MG63 (cell line): Measurements from ENCODE around the gene UTP20. TPM values are rescaled to one million over a fixed set of nuclear protein-coding genes. Genes with fewer than 3 reads are reported as not detected.

Experiments used
- DNase-seq: peaks from one replicate; pipeline ENCODE4 v3.0.0-alpha.2; 2020
- H3K27me3 ChIP-seq: fragments of 250-450 bp; sonication (Bioruptor Pico); 2 replicates; pipeline ENCODE4 v1.5.1; 2020; ENCODE audit warnings: mild to moderate bottlenecking, moderate library complexity
- H3K36me3 ChIP-seq: fragments of 250-450 bp; sonication (Bioruptor Pico); 2 replicates; pipeline ENCODE4 v1.5.1; 2020; ENCODE audit warnings: mild to moderate bottlenecking, moderate library complexity
- H3K4me3 ChIP-seq: fragments of 250-450 bp; sonication (Bioruptor Pico); 2 replicates; pipeline ENCODE4 v1.5.1; 2020; ENCODE audit warnings: mild to moderate bottlenecking, moderate library complexity
- H3K9me3 ChIP-seq: fragments of 250-450 bp; sonication (Bioruptor Pico); 2 replicates; pipeline ENCODE4 v1.5.1; 2020; ENCODE audit warnings: mild to moderate bottlenecking, moderate library complexity
- total RNA-seq: library from RNA; depleted of rRNA; stranded (reverse); fragments of >200 nt; shearing (Covaris generic); gene quantifications from 2 replicates; pipeline ENCODE4 v1.2.3, GENCODE V29; 2014; ENCODE audit warnings: low replicate concordance

The UTP20 gene
- total RNA-seq, 1 experiment from 2014 or later = 11.2 TPM

DNA sequence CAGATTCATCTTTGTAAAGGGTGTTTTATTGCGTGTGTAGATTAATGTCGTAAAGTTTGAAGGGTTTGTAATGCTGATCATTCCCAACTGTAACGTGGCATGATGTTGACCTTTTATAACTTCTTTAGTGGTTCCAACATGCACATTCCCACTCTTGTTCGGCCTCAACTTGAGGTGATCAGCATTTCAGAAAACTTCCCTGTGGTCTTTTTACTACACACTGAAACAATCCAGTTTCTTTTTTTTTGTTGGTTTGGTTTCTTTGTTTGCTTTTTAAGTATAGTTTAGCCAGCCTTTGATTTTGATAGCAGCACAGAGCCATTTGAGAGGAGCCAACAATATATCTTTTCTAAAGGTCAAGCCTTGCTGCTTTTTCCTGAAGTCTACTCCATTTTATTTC is 22.8 kb downstream of the UTP20 start:
- Histone ChIP-seq H3K4me3 (no peak overlapping the region), H3K36me3 (peaks cover 46% of the 10 kb centered on the region), H3K9me3 (no peaks in the 10 kb centered on the region), H3K27me3 (no peaks in the 10 kb centered on the region)
- no peak for DNase-seq

GRCh38 chr12:101305226-101305779 is 25.4 kb downstream of the UTP20 start:
- H3K4me3 ChIP-seq = no peak overlapping the region
- no peaks in the 10 kb centered on the region for H3K27me3 ChIP-seq
- no peaks in the 10 kb centered on the region for H3K9me3 ChIP-seq
- peaks cover 48% of the 10 kb centered on the region for H3K36me3 ChIP-seq
- no peak for DNase-seq

- Histone ChIP-seq H3K27me3 (no peaks in the 10 kb centered on the region), H3K9me3 (no peaks in the 10 kb centered on the region), H3K36me3 (peaks cover 47% of the 10 kb centered on the region), H3K4me3 (no peak overlapping the region)
- no peak for DNase-seq
Measured at GRCh38 chr12:101305794-101306193, 25.9 kb downstream of the UTP20 start.

GRCh38 chr12:101322480-101322879 is 42.6 kb downstream of the UTP20 start:
- H3K36me3 ChIP-seq = peaks cover 44% of the 10 kb centered on the region
- no peaks in the 10 kb centered on the region for H3K27me3 ChIP-seq
- H3K9me3 ChIP-seq = no peaks in the 10 kb centered on the region
- DNase-seq = no peak
- H3K4me3 ChIP-seq = no peak overlapping the region

GRCh38 chr12:101323255-101323654 is 43.4 kb downstream of the UTP20 start:
- no peak overlapping the region for H3K4me3 ChIP-seq
- no peaks in the 10 kb centered on the region for H3K9me3 ChIP-seq
- peaks cover 39% of the 10 kb centered on the region for H3K36me3 ChIP-seq
- no peaks in the 10 kb centered on the region for H3K27me3 ChIP-seq
- no peak for DNase-seq

DNA sequence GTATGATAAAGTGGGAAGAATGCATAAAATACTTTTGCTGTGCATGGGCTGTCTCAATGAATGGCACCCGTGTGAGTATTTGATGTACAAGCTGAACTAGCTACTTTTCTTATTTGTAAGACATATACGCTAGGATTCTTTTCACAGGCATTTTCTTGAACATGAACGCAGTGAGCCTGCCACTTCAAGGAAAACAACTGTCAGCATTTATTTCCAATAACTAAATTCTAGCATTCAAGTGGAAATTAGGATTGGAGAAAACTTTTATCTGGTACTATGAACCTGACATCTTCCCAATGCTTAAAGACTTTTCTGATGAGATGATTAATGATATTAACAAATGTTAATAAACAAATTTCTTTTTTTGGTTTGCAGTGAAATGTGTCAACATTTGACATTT is 45.7 kb downstream of the UTP20 start:
- Histone ChIP-seq H3K27me3 (no peaks in the 10 kb centered on the region), H3K9me3 (no peaks in the 10 kb centered on the region), H3K4me3 (no peak overlapping the region), H3K36me3 (peaks cover 38% of the 10 kb centered on the region)
- DNase-seq = no peak

DNA sequence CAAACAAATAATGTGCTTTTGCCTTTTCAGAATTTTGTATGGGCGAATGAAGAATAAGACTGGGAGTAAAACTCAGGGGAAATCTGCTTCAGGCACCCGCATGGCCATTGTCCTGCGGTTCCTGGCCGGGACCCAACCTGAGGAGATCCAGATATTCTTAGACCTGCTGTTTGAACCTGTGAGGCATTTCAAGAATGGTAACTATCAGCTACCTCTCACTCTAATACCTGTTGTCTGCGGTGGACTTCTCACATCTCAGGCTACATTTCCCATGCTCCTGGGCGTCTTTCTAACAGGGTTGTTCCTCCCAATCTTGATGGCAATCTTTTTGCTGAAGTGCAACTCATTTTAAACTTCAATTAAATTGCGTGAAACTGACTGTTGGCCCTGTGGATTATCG is 47.1 kb downstream of the UTP20 start:
- Histone ChIP-seq H3K36me3 (peaks cover 31% of the 10 kb centered on the region), H3K9me3 (no peaks in the 10 kb centered on the region), H3K4me3 (no peak overlapping the region), H3K27me3 (no peaks in the 10 kb centered on the region)
- DNase-seq = no peak

DNA sequence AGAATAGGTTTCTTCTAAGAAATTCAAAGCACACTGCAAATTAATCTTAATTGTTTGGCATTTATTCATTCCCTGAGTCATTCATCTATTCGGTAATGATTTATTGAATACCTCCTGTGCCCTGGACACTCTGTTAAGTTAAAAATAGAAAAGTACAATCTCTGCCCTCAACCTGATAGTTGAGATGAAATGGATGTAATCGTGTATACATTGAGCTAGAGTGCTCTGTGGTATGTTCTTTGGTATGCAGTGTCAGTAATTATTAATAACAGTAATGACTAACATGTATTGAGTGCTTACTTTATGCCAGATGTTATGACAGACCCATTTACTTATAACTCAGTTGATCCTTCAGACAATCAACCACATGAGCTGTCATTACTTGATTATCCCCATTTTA is 47.6 kb downstream of the UTP20 start:
- H3K36me3 ChIP-seq = peaks cover 31% of the 10 kb centered on the region
- no peaks in the 10 kb centered on the region for H3K9me3 ChIP-seq
- no peaks in the 10 kb centered on the region for H3K27me3 ChIP-seq
- no peak for DNase-seq
- no peak overlapping the region for H3K4me3 ChIP-seq

DNA sequence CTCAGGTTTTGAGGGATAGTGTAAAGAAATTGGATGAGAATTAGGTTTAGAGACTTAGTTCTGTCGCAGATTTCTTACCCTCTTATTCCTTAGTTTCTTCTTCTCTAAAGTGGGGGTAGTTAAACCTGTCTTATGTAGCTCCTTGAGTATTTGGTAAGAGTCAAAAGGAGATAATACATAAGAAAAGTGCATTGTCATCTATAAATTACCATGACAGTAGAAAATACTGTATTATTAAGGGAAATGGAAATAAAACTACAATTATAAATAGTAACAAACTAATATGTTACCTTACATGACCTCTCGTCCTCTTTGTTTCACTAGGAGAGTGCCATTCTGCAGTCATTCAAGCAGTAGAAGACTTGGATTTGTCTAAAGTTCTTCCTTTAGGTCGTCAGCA is 49.0 kb downstream of the UTP20 start:
- Histone ChIP-seq H3K36me3 (peaks cover 31% of the 10 kb centered on the region), H3K4me3 (no peak overlapping the region), H3K9me3 (no peaks in the 10 kb centered on the region), H3K27me3 (no peaks in the 10 kb centered on the region)
- no peak for DNase-seq

- H3K9me3 ChIP-seq = no peaks in the 10 kb centered on the region
- DNase-seq = no peak
- H3K27me3 ChIP-seq = no peaks in the 10 kb centered on the region
- H3K36me3 ChIP-seq = peaks cover 29% of the 10 kb centered on the region
- no peak overlapping the region for H3K4me3 ChIP-seq
Measured at GRCh38 chr12:101330631-101331030, 50.7 kb downstream of the UTP20 start.

DNA sequence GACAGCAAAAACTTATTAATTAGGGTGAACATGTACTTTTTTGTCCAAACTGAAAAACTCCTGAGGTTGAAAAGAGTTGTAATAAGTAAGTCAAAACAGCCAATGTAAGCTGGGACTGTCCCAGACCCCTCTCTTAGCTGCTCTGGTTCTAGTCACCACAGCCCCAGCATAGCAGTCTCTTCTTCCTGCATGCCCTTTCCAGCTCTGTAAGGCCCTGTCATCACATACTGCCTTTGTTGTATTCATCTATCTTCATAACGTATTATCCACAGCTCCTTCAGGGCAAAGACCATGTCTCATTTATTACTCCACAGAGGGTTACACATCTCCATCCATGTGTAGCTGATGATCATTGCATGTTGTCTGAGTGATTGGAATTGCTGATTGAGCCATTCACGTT is 56.5 kb downstream of the UTP20 start:
- no peaks in the 10 kb centered on the region for H3K9me3 ChIP-seq
- peaks cover 18% of the 10 kb centered on the region for H3K36me3 ChIP-seq
- no peak overlapping the region for H3K4me3 ChIP-seq
- no peak for DNase-seq
- H3K27me3 ChIP-seq = no peaks in the 10 kb centered on the region

- Histone ChIP-seq H3K9me3 (no peaks in the 10 kb centered on the region), H3K4me3 (no peak overlapping the region), H3K27me3 (no peaks in the 10 kb centered on the region), H3K36me3 (peaks cover 22% of the 10 kb centered on the region)
- no peak for DNase-seq
Measured at GRCh38 chr12:101338087-101338486, 58.2 kb downstream of the UTP20 start.

GRCh38 chr12:101343893-101344292 is 64.0 kb downstream of the UTP20 start:
- DNase-seq = no peak
- Histone ChIP-seq H3K27me3 (no peaks in the 10 kb centered on the region), H3K36me3 (peaks cover 61% of the 10 kb centered on the region), H3K4me3 (no peak overlapping the region), H3K9me3 (peaks cover 1% of the 10 kb centered on the region; the same call in 1 of the 2 replicates)

DNA sequence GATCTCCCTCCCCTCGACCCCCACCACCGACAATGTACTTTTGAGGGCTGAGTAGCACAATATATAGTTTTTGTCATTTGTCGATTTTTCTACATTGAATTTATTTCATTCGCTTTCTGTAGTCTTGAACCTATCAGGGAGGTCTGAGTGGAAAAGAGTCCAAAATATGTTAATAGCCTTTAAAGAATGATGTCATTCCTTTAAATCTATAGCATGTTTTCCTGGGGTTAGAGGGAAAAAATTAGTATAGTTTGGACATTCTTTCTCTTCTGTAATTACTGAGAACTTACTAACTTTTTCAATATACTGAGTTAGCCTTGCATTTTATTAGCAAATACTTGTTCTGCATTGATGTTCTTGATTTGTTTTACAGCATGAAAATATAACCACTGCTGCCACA is 71.8 kb downstream of the UTP20 start:
- H3K9me3 ChIP-seq = peaks cover 4% of the 10 kb centered on the region; the same call in 1 of the 2 replicates
- H3K4me3 ChIP-seq = no peak overlapping the region
- H3K27me3 ChIP-seq = no peaks in the 10 kb centered on the region
- peaks cover 47% of the 10 kb centered on the region for H3K36me3 ChIP-seq
- no peak for DNase-seq

DNA sequence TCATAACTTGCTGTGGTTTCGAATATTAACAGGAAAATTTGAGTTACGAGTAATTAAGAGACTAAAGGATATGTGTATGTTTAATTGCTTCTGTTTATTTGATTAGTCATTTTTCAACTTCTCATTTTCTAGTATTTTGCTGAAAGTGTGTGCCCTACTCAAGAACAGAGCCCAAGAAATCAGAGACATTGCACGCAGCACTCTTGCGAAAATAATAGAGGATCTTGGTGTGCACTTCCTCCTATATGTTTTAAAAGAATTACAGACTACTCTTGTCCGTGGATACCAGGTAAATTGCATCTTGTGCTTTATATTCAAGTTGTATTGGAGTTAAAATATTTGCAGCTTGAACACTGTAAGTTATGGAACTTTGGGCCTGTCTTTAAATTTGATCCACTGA is 76.9 kb downstream of the UTP20 start:
- H3K36me3 ChIP-seq = peaks cover 46% of the 10 kb centered on the region
- no peak for DNase-seq
- no peaks in the 10 kb centered on the region for H3K27me3 ChIP-seq
- H3K4me3 ChIP-seq = no peak overlapping the region
- H3K9me3 ChIP-seq = no peaks in the 10 kb centered on the region

DNA sequence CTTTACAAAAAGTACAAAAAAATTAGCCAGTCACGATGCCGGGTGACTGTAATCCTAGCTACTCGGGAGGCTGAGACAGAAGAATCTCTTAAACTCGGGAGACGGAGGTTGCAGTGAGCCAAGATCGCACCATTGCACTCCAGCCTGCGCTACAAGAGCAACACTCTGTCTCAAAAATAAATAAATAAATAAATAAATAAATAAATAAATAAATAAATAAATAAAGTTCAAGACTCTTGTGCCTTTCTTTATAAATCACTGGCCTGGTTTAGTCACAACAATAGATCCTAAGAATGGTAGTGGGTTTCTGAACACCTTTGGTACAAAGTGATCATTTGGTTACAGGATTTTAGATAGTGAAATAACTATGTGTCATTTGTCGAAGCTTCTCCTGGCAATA is 81.5 kb downstream of the UTP20 start:
- no peak for DNase-seq
- Histone ChIP-seq H3K27me3 (no peaks in the 10 kb centered on the region), H3K36me3 (peaks cover 61% of the 10 kb centered on the region)

GRCh38 chr12:101368016-101368415 is 88.1 kb downstream of the UTP20 start:
- Histone ChIP-seq H3K27me3 (no peaks in the 10 kb centered on the region), H3K9me3 (no peaks in the 10 kb centered on the region), H3K36me3 (peaks cover 51% of the 10 kb centered on the region), H3K4me3 (no peak overlapping the region)
- no peak for DNase-seq

More for the DNA sequence above, 81.5 kb downstream of the UTP20 start:
- H3K9me3 ChIP-seq = no peaks in the 10 kb centered on the region
- H3K4me3 ChIP-seq = no peak overlapping the region

DNA sequence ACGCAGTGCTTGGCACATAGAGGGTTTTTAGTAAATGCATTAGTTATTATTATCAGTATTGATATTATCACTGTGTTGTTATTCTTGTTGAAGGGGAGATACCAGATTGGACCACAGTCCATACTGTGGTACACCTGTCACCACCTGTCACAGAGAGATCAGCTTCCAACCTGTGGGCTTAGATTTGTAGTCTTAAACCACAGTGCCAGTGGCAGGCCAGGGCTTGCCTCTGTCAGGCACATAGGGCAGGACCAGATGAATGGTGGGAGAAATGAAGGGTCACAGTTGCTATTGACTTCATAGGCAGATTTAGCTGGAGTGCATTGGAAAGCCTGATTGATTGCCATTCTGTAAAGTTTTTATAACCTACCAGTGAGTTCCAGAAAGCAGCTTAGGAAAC is 92.5 kb downstream of the UTP20 start:
- no peaks in the 10 kb centered on the region for H3K9me3 ChIP-seq
- H3K36me3 ChIP-seq = peaks cover 47% of the 10 kb centered on the region
- DNase-seq = no peak
- H3K27me3 ChIP-seq = no peaks in the 10 kb centered on the region
- H3K4me3 ChIP-seq = no peak overlapping the region

GRCh38 chr12:101375573-101375972 is 95.7 kb downstream of the UTP20 start:
- DNase-seq = no peak
- H3K9me3 ChIP-seq = no peaks in the 10 kb centered on the region
- H3K36me3 ChIP-seq = peaks cover 53% of the 10 kb centered on the region

More at GRCh38 chr12:101375573-101375972, 95.7 kb downstream of the UTP20 start:
- no peaks in the 10 kb centered on the region for H3K27me3 ChIP-seq
- H3K4me3 ChIP-seq = no peak overlapping the region
